ENCODE results near the gene PREX1. TPM values are rescaled to one million over a fixed set of nuclear protein-coding genes. Genes with fewer than 3 reads are reported as not detected.

The PREX1 gene
- total RNA-seq, 1 donor from 2014 or later: 66.0 TPM

- intact Hi-C loops (cut with DNase I): loop anchor here (10.0 kb wide), 1 partner anchor 853 kb away; the partner anchor contains the start of gene SULF2
- H3K4me1 ChIP-seq: no peaks in the 10 kb centered on the region
- no peak overlapping the region for H3K4me3 ChIP-seq
- no peaks in the 10 kb centered on the region for H3K27me3 ChIP-seq
- H3K36me3 ChIP-seq: peaks cover 33% of the 10 kb centered on the region
- no peaks in the 10 kb centered on the region for H3K9me3 ChIP-seq
- ATAC-seq: no peak
- H3K27ac ChIP-seq: no peak overlapping the region
- TF ChIP-seq CTCF (IDR thresholded peaks at IDR 0.05): no peak
- DNase-seq: no peak
Observed at GRCh38 chr20:48637461-48637860, 190.3 kb downstream of the PREX1 start.

GRCh38 chr20:48636301-48636700 is 191.5 kb downstream of the PREX1 start:
- no peaks in the 10 kb centered on the region for H3K27me3 ChIP-seq
- H3K4me1 ChIP-seq: no peaks in the 10 kb centered on the region
- ATAC-seq: no peak
- peaks cover 37% of the 10 kb centered on the region for H3K36me3 ChIP-seq
- no peak overlapping the region for H3K4me3 ChIP-seq
- H3K9me3 ChIP-seq: no peaks in the 10 kb centered on the region
- no peak for TF ChIP-seq CTCF (IDR thresholded peaks at IDR 0.05)
- H3K27ac ChIP-seq: no peak overlapping the region
- intact Hi-C loops (cut with DNase I): loop anchor here (10.0 kb wide), 1 partner anchor 852 kb away; the partner anchor contains the start of gene SULF2
- no peak for DNase-seq

GRCh38 chr20:48635791-48636267 is 192.0 kb downstream of the PREX1 start:
- Histone ChIP-seq H3K9me3 (no peaks in the 10 kb centered on the region), H3K27ac (no peak overlapping the region), H3K4me3 (no peak overlapping the region), H3K27me3 (no peaks in the 10 kb centered on the region), H3K36me3 (peaks cover 37% of the 10 kb centered on the region), H3K4me1 (no peaks in the 10 kb centered on the region)
- intact Hi-C loops (cut with DNase I): loop anchor here (10.0 kb wide), 1 partner anchor 851 kb away; the partner anchor contains the start of gene SULF2
- DNase-seq (peak; percentile 77), ATAC-seq (peak; percentile 72)
- peak; percentile 77 for TF ChIP-seq CTCF (IDR thresholded peaks at IDR 0.05)

GRCh38 chr20:48635361-48635760 is 192.4 kb downstream of the PREX1 start:
- Histone ChIP-seq H3K4me1 (no peaks in the 10 kb centered on the region), H3K9me3 (no peaks in the 10 kb centered on the region), H3K4me3 (no peak overlapping the region), H3K27ac (no peak overlapping the region), H3K36me3 (peaks cover 36% of the 10 kb centered on the region), H3K27me3 (no peaks in the 10 kb centered on the region)
- no peak for DNase-seq
- intact Hi-C loops (cut with DNase I): loop anchor here (10.0 kb wide), 1 partner anchor 851 kb away; the partner anchor contains the start of gene SULF2
- ATAC-seq: no peak
- no peak for TF ChIP-seq CTCF (IDR thresholded peaks at IDR 0.05)

- DNase-seq: no peak
Observed at GRCh38 chr20:48634641-48635040, 193.2 kb downstream of the PREX1 start.

More at GRCh38 chr20:48634641-48635040, 193.2 kb downstream of the PREX1 start:
- TF ChIP-seq CTCF (IDR thresholded peaks at IDR 0.05): no peak
- no peak for ATAC-seq
- intact Hi-C loops (cut with DNase I): loop anchor here (10.0 kb wide), 1 partner anchor 850 kb away; the partner anchor contains the start of gene SULF2
- Histone ChIP-seq H3K27ac (no peak overlapping the region), H3K4me3 (no peak overlapping the region), H3K36me3 (peaks cover 34% of the 10 kb centered on the region), H3K27me3 (no peaks in the 10 kb centered on the region), H3K9me3 (no peaks in the 10 kb centered on the region), H3K4me1 (no peaks in the 10 kb centered on the region)

Data from upper lobe of right lung (tissue), 1 donor.